Motor neuron (in vitro differentiated cells): ENCODE data around the gene BRD3. TPM values are rescaled to one million over a fixed set of nuclear protein-coding genes. Genes with fewer than 3 reads are reported as not detected.
A peak's percentile ranks its signal among the peaks of the same experiment; 100 is the strongest.

Source experiments
- ATAC-seq, 8 experiments: fragments of 200-7000 bp; cut with Tn5 transposase; replicated peaks in 6 of 8; 2 replicates each; pipeline ENCODE4 v1.8.0; 2021; ENCODE audit warnings: mild to moderate bottlenecking in 8 of 8, moderate library complexity in 8 of 8
- H3K27ac ChIP-seq, 2 donors: fragments of 250-450 bp; sonication (Bioruptor Pico); 2 replicates each; pipeline ENCODE4 v1.9.0; 2021; ENCODE audit warnings: antibody characterized with exemption in 2 of 2, mild to moderate bottlenecking in 2 of 2, moderate library complexity in 1 of 2
- H3K4me1 ChIP-seq, 2 donors: fragments of 250-450 bp; sonication (Bioruptor Pico); replicated peaks in 1 of 2; 2 replicates each; pipeline ENCODE4 v1.6.1; 2021; ENCODE audit warnings: antibody characterized with exemption in 2 of 2, mild to moderate bottlenecking in 2 of 2, moderate library complexity in 1 of 2
- H3K4me3 ChIP-seq, 5 donors: fragments of 250-450 bp; sonication (Bioruptor Pico); 2 replicates each; pipeline ENCODE4 v1.9.0; 2021; ENCODE audit warnings: antibody characterized with exemption in 5 of 5, mild to moderate bottlenecking in 5 of 5, moderate library complexity in 4 of 5
- WGBS, 10 experiments: fragments of 450-650 bp; shearing (Covaris generic); methylation state at CpG; one replicate each; pipeline ENCODE4 v1.0.0; 2022; 5-methylcytosine and 5-hydroxymethylcytosine counted together
- in situ Hi-C, 9 experiments: fragments of 400-800 bp; cut with MboI; loops; one replicate each; pipeline ENCODE4 v1.15.0; 2021; ENCODE audit warnings: low sequenced_read_pairs in 9 of 9, low pct_unique_long_range_greater_than_20kb in 2 of 9; ENCODE audit not compliant: unreplicated experiment in 9 of 9
- total RNA-seq, 8 experiments: library from RNA; unstranded; fragments of 300-600 nt; gene quantifications; 2 replicates each; pipeline versions ENCODE4 v1.2.3 to v1.2.4, GENCODE V29; 2022

The BRD3 gene
- total RNA-seq, 8 experiments from 2014 or later: 6.4 to 36.3 (median 22.5) TPM

- H3K27ac ChIP-seq: no peak overlapping the region
- in situ Hi-C loops: no loop called here
- 88 to 100% (median 100%) methylated on average over 1 to 7 of the region's 8 CpGs; no CpG with 5 or more reads in 3 of the 10 experiments for WGBS, 10 experiments
- no peak overlapping the region for H3K4me3 ChIP-seq
- H3K4me1 ChIP-seq: peaks cover 11 to 15% of the 10 kb centered on the region in 2 donors
- ATAC-seq: no peak
Observed at GRCh38 chr9:134026981-134027380, 40.8 kb downstream of the BRD3 start.

DNA sequence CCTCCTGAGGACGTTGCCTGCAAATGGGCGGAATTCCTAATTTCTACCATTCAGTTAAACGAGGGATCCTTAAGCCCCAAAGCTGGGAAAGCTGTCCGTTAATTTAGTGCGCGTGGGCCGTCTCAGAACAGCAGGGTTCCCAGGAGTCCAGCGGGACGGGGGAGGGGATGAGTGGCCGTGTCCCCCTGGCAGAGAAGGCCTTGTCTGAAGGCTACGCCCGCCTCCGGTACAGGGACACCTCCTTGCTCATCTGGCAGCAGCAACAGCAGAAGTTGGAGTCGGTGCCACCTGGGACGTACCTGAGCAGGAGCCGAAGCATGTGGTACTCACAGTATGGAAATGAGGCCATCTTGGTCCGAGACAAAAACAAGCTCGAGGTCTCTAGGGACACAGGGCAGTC, 41.2 kb downstream of the BRD3 start:
- 70 to 100% (median 100%) methylated on average over 1 to 3 of the region's 18 CpGs; no CpG with 5 or more reads in 3 of the 10 experiments for WGBS, 10 experiments

GRCh38 chr9:134025606-134026541, 42.0 kb downstream of the BRD3 start:
- Histone ChIP-seq H3K4me1 (peaks cover 9 to 13% of the 10 kb centered on the region in 2 donors), H3K27ac (peak overlapping the region; percentile 80 to 87), H3K4me3 (peak overlapping the region; percentile 69 to 100 (median 92))
- in situ Hi-C loops: no loop called here
- ATAC-seq: peak; percentile 38 to 62 (median 55)
- WGBS, 10 experiments: 0 to 100% (median 0%) methylated on average over 1 to 9 of the region's 66 CpGs; no CpG with 5 or more reads in 6 of the 10 experiments

More for the DNA sequence above, 41.2 kb downstream of the BRD3 start:
- no peak overlapping the region for H3K27ac ChIP-seq
- H3K4me1 ChIP-seq: peaks cover 11 to 15% of the 10 kb centered on the region in 2 donors
- in situ Hi-C loops: no loop called here
- no peak for ATAC-seq
- peak overlapping the region; percentile 69 to 100 (median 92) for H3K4me3 ChIP-seq

DNA sequence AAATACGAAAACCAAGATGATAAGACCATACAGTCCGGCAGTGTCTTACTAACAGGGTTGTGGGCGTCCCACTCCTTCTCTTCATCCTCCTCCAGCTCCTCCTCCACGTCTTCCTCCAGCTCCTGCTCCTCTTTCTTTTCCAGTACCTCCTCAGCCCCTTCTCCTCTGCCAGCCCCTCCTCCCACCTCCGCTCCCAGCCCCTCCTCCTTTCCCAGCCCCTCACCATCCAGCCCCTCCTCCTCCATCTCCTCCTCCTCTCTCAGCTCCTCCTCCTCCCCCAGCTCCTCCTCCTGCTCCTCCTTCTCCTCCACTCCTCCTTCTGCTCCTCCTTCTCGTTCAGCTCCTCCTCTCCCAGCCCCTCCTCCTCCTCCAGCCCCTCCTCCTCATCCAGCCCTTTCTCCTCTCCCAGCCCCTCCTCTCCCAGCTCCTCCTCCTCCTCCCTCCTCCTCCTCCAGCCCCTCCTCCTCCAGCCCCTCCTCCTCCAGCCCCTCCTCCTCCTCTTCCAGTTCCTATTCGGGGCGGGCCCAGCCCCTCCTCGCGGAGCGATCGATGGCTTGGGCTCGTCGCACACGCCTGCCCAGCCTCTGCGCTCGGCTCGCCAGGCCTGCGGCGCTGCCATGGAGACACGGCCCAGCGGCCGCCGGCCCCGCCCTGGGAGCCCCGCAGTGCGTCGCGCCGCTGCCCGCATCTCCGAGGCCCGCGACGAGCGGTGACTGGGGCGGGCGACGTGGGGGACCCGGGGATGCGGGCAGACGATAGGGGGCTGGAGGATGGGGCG, 42.8 kb downstream of the BRD3 start, which contains the start of gene BRD3OS:
TSS of gene BRD3OS (plus strand) at position 654 of the 778 bp plus-strand sequence. CDS start 1,267 bp downstream, outside the sequence.
- peak; percentile 80 to 88 (median 86) for ATAC-seq
- Histone ChIP-seq H3K27ac (peak within 1 kb of the TSS; percentile 80 to 87), H3K4me1 (peaks cover 9 to 10% of the 10 kb centered on the region in 2 donors), H3K4me3 (peak within 1 kb of the TSS; percentile 69 to 100 (median 92))
- WGBS, 10 experiments: 0 to 17% (median 11%) methylated on average over 1 to 2 of the region's 43 CpGs; no CpG with 5 or more reads in 6 of the 10 experiments
- in situ Hi-C loops: no loop called here

DNA sequence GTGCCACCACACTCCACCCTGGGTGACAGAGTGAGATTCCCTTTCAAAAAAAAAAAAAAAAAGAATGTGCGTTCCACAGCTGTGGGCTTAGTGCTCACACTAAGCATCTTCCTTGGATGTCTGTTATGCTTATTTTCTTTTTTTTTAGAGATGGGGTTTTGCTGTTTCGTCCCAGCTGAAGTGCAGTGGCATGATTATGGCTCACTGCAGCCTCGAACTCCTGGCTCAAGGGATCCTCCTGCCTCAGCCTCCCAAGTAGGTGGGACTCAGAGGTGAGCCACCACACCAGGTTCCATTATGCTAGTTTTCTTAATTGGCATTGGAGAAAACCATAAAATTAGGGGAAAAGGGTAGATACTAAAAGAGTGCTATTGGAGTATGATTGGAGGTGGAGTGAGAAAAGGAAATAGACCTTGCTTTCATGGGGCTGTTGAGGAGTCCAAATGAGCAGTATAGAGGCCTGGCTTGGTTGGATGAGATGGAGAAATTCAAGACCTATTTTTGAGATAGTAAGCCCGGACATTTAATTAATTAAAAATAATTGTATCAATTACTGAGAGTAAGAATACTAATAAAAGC, 43.5 kb downstream of the BRD3 start:
- WGBS, 10 experiments: 0 to 89% (median 71%) methylated on average over 1 to 4 of the region's 4 CpGs; no CpG with 5 or more reads in 2 of the 10 experiments
- in situ Hi-C loops: no loop called here
- peak overlapping the region; percentile 34 to 51 for H3K27ac ChIP-seq
- ATAC-seq: no peak
- H3K4me3 ChIP-seq: peak overlapping the region; percentile 20 to 30 (median 23)
- peaks cover 9 to 10% of the 10 kb centered on the region in 2 donors for H3K4me1 ChIP-seq

DNA sequence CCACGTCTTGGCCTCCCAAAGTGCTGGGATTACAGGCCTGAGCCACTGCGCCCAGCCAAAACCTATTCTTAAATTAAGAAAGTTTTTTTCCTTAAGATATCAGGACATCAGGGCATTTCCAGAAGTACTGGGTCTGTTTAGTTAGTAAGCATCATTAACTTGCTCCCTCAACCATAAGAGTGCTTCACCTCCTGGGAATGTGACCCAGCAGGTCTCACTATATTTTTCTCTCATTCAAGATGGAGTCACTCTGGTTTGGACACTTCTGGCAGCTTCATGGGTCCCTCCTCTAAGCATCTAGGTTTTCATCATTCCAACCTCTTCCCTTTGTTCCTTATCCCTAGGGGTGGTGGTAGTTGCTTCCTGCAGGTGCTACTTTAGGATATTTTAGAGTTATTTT, 52.9 kb downstream of the BRD3 start:
- in situ Hi-C loops: no loop called here
- no peak for ATAC-seq
- H3K4me3 ChIP-seq: no peak overlapping the region
- H3K27ac ChIP-seq: no peak overlapping the region
- 40 to 93% (median 53%) methylated on average over 1 to 2 of the region's 2 CpGs; no CpG with 5 or more reads in 6 of the 10 experiments for WGBS, 10 experiments
- no peaks in the 10 kb centered on the region for H3K4me1 ChIP-seq

GRCh38 chr9:134011401-134011800, 56.4 kb downstream of the BRD3 start:
- no peak overlapping the region for H3K4me3 ChIP-seq
- no peak for ATAC-seq
- in situ Hi-C loops: no loop called here
- WGBS, 10 experiments: 0 to 82% (median 60%) methylated on average over 1 to 5 of the region's 6 CpGs; no CpG with 5 or more reads in 3 of the 10 experiments
- H3K4me1 ChIP-seq: no peaks in the 10 kb centered on the region
- H3K27ac ChIP-seq: no peak overlapping the region

GRCh38 chr9:134010310-134011173, 57.3 kb downstream of the BRD3 start:
- Histone ChIP-seq H3K4me3 (no peak overlapping the region), H3K27ac (no peak overlapping the region), H3K4me1 (no peaks in the 10 kb centered on the region)
- WGBS, 10 experiments: 0 to 93% (median 82%) methylated on average over 1 to 12 of the region's 20 CpGs; no CpG with 5 or more reads in 1 of the 10 experiments
- in situ Hi-C loops: no loop called here
- ATAC-seq: peak in 1 of 8 experiments; percentile 68

- 17 to 93% (median 80%) methylated on average over 1 to 9 of the region's 9 CpGs; no CpG with 5 or more reads in 3 of the 10 experiments for WGBS, 10 experiments
- in situ Hi-C loops: no loop called here
- Histone ChIP-seq H3K4me1 (no peaks in the 10 kb centered on the region), H3K4me3 (no peak overlapping the region), H3K27ac (no peak overlapping the region)
- no peak for ATAC-seq
Observed at GRCh38 chr9:134007571-134007970, 60.3 kb downstream of the BRD3 start.

DNA sequence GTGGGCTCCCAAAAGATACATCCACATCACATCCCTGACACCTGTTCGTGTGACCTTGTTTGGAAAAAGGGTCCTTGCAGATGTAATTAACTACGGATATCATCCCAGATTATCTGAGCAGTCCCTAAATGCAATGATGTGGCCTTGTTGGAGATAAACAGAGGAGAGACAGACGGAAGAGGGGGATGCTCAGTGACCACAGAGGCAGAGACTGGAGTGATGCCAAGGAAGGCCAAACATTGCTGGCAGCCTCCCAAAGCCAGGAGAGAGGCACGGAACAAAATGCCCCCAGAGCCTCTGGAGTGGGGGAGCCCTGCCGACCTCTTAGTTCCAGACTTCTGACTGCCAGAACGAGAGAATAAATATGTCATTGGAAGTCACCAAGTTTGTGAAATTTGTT, 60.7 kb downstream of the BRD3 start:
- in situ Hi-C loops: no loop called here
- Histone ChIP-seq H3K4me1 (no peaks in the 10 kb centered on the region), H3K27ac (no peak overlapping the region), H3K4me3 (no peak overlapping the region)
- 0 to 81% (median 62%) methylated on average over 1 to 5 of the region's 6 CpGs; no CpG with 5 or more reads in 3 of the 10 experiments for WGBS, 10 experiments
- no peak for ATAC-seq

- Histone ChIP-seq H3K4me3 (no peak overlapping the region), H3K4me1 (no peaks in the 10 kb centered on the region), H3K27ac (no peak overlapping the region)
- 17 to 100% (median 86%) methylated on average over 1 to 4 of the region's 8 CpGs; no CpG with 5 or more reads in 4 of the 10 experiments for WGBS, 10 experiments
- in situ Hi-C loops: no loop called here
- ATAC-seq: no peak
Observed at GRCh38 chr9:134005381-134005780, 62.4 kb downstream of the BRD3 start.

GRCh38 chr9:134004881-134005280, 62.9 kb downstream of the BRD3 start:
- 0 to 90% (median 71%) methylated on average over 1 to 5 of the region's 14 CpGs; no CpG with 5 or more reads in 4 of the 10 experiments for WGBS, 10 experiments
- in situ Hi-C loops: no loop called here
- H3K4me3 ChIP-seq: no peak overlapping the region
- H3K27ac ChIP-seq: no peak overlapping the region
- H3K4me1 ChIP-seq: no peaks in the 10 kb centered on the region
- ATAC-seq: peak in 3 of 8 experiments; percentile 4 to 12 (median 10)
